ENCODE results near the gene SLC37A1. TPM values are rescaled to one million over a fixed set of nuclear protein-coding genes. Genes with fewer than 3 reads are reported as not detected.

SLC37A1 gene
- total and polyA plus RNA-seq, 2 of the 13 experiments (the other 11 are each of a cell fraction or from before 2014, with no cell fraction given), result 0.22 to 0.40 TPM

GRCh38 chr21:42556476-42556875 is 42.8 kb downstream of the SLC37A1 start:
- Histone ChIP-seq H3K4me3 (replicated peaks in 1 of 3; ENCODE audit: insufficient read depth in 1 of 3, low read depth in 2 of 3, low read length in 3 of 3) (no peak overlapping the region), H4K20me1 (ENCODE audit: insufficient read depth, low read length) (no peaks in the 10 kb centered on the region), H3K9ac (ENCODE audit: insufficient read depth, low read depth, low read length) (no peak overlapping the region), H2AFZ (ENCODE audit: low read length) (no peak overlapping the region), H3K9me3 (ENCODE audit: low read length) (no peaks in the 10 kb centered on the region), H3K4me1 (ENCODE audit: insufficient read depth, low read length) (peaks cover 27% of the 10 kb centered on the region), H3K27ac (ENCODE audit: extremely low read length, insufficient read depth, low read length) (no peak overlapping the region), H3K79me2 (ENCODE audit: insufficient read depth, low read length) (no peaks in the 10 kb centered on the region), H3K36me3 (replicated peaks in 1 of 2; ENCODE audit: control insufficient read depth in 1 of 2, insufficient read depth in 2 of 2, low read length in 2 of 2) (no peaks in the 10 kb centered on the region), H3K27me3 (ENCODE audit: control insufficient read depth in 1 of 2, insufficient read depth in 2 of 2, low read length in 2 of 2) (no peaks in the 10 kb centered on the region; a peak in 2 of 5 replicates), H3K4me2 (ENCODE audit: low read depth, low read length) (no peak overlapping the region)
- 73% methylated on average over 5 of the region's 6 CpGs for WGBS (ENCODE audit: low lambda C conversion rate)
- no peak for DNase-seq (ENCODE audit: low spot score)
- no TSS peak for BruUV-seq (replicated peaks)
- intact Hi-C loops (cut with micrococcal nuclease; ENCODE audit: unreplicated experiment) (no loop called here), in situ Hi-C loops (cut with HindIII; ENCODE audit: extremely low pct_ligation_motif_present, low pct_unique_long_range_greater_than_20kb) (no loop called here)
- POLR2A ChIA-PET, result no interaction called here
- TF ChIP-seq KLF12 (CRISPR knock-in tag; IDR thresholded peaks at IDR 0.05; ENCODE audit: borderline replicate concordance), result no peak
- TF ChIP-seq BCLAF1 (IDR thresholded peaks at IDR 0.05), result no peak
- no peak for TF ChIP-seq DZIP1 (CRISPR knock-in tag; IDR thresholded peaks at IDR 0.05)
- ATAC-seq, result no peak
- CTCF ChIA-PET (ENCODE audit: low intra/inter-chr PET ratio, low total read pairs), result no interaction called here
- no peak for FAIRE-seq

All from HepG2 (cell line).